Activated naive CD4-positive, alpha-beta T cell treated with anti-CD3 and anti-CD28 coated beads, Interleukin-2, amount 10 ng/mL, durations not matched to agents 5 hours and 36 hours (primary cell): ENCODE results near the gene PLCG2. TPM values are rescaled to one million over a fixed set of nuclear protein-coding genes. Genes with fewer than 3 reads are reported as not detected.

Experiments used
- total RNA-seq, 2 experiments: library from RNA; stranded (reverse); gene quantifications; one replicate each; pipeline ENCODE4 v1.2.3, GENCODE V29; 2021

The PLCG2 gene
- 1 to 10 TPM; 3.1 to 3.6 TPM for total RNA-seq

GRCh38 chr16:81778861-81779535, at the start of gene PLCG2:
Gene PLCG2, plus strand, starts transcription at chr16:81779291. Its CDS starts 6,699 bp downstream, at chr16:81785990.

GRCh38 chr16:82011199-82011641, 232.1 kb downstream of the PLCG2 start, which contains the start of gene SDR42E1:
Gene SDR42E1, minus strand, starts transcription at chr16:82011470. Its CDS starts 10,612 bp downstream, at chr16:82000858.

Other genes starting within 250 kb of the PLCG2 start
- 1 to 10 TPM; 7.8 to 9.7 TPM for gene SDR42E1, start 232.2 kb downstream of the PLCG2 start, total RNA-seq